ENCODE measurements around the gene PPEF2.

Gene PPEF2

GRCh38 chr4:75895744-75896314, 6.4 kb downstream of the PPEF2 start:
- DNase-seq, result no peak

- DNase-seq, result no peak
Observed at GRCh38 chr4:75892508-75892907, 9.7 kb downstream of the PPEF2 start.

- DNase-seq, result no peak
Observed at GRCh38 chr4:75891611-75892010, 10.6 kb downstream of the PPEF2 start.

GRCh38 chr4:75889537-75890199, 12.6 kb downstream of the PPEF2 start:
- DNase-seq, result no peak

GRCh38 chr4:75886104-75886503, 16.1 kb downstream of the PPEF2 start:
- DNase-seq, result no peak

- DNase-seq, result no peak
Observed at GRCh38 chr4:75881476-75881875, 20.8 kb downstream of the PPEF2 start.

GRCh38 chr4:75880278-75880677, 22.0 kb downstream of the PPEF2 start:
- DNase-seq, result no peak

GRCh38 chr4:75878246-75878756, 24.0 kb downstream of the PPEF2 start:
- no peak for DNase-seq

- no peak for DNase-seq
Observed at GRCh38 chr4:75876218-75876617, 26.0 kb downstream of the PPEF2 start.

- DNase-seq, result no peak
Observed at GRCh38 chr4:75869100-75869499, 33.2 kb downstream of the PPEF2 start.

GRCh38 chr4:75867130-75867529, 35.1 kb downstream of the PPEF2 start:
- DNase-seq, result no peak

- DNase-seq, result no peak
Observed at GRCh38 chr4:75860606-75861005, 41.6 kb downstream of the PPEF2 start.

GRCh38 chr4:75858721-75859120, 43.5 kb downstream of the PPEF2 start:
- DNase-seq, result no peak

GRCh38 chr4:75849461-75849860, 52.8 kb downstream of the PPEF2 start:
- no peak for DNase-seq

- DNase-seq, result no peak
Observed at GRCh38 chr4:75848891-75849290, 53.4 kb downstream of the PPEF2 start.

GRCh38 chr4:75848171-75848760, 54.0 kb downstream of the PPEF2 start:
- peak; percentile 43 for DNase-seq

GRCh38 chr4:75845992-75846391, 56.3 kb downstream of the PPEF2 start:
- no peak for DNase-seq

GRCh38 chr4:75844151-75844662, 58.0 kb downstream of the PPEF2 start:
- DNase-seq, result no peak

GRCh38 chr4:75843596-75843995, 58.7 kb downstream of the PPEF2 start:
- DNase-seq, result no peak

GRCh38 chr4:75841641-75842520, 60.4 kb downstream of the PPEF2 start:
- no peak for DNase-seq

GRCh38 chr4:75834772-75835154, 67.5 kb downstream of the PPEF2 start:
- DNase-seq, result no peak

- no peak for DNase-seq
Observed at GRCh38 chr4:75834095-75834771, 68.0 kb downstream of the PPEF2 start.

Data from NCI-H2227 treated with DMSO at 0.1 percent for 48 hours (cell line).